Kidney (tissue), 14 donors: ENCODE results near the gene CHST3. TPM values are rescaled to one million over a fixed set of nuclear protein-coding genes. Genes with fewer than 3 reads are reported as not detected.

Source experiments
- DNase-seq, 5 donors: peaks; one replicate each; pipeline ENCODE4 v3.0.0-alpha.2; 2013 to 2020
- FAIRE-seq: peaks from 2 replicates; lab custom pipeline; 2012; peaks lifted over from hg19 to GRCh38; lab: Jason Lieb, UNC
- H3K27ac ChIP-seq, 2 donors: one replicate each; pipeline ENCODE4 v1.7.0; 2013; ENCODE audit warnings: low read depth in 2 of 2, low read length in 2 of 2, inconsistent platforms in 1 of 2
- H3K27me3 ChIP-seq: one replicate; pipeline ENCODE4 v1.7.1; 2013; ENCODE audit warnings: low read length, inconsistent platforms; ENCODE audit not compliant: control insufficient read depth, insufficient read depth
- H3K36me3 ChIP-seq, 3 donors: one replicate each; pipeline versions ENCODE4 v1.7.0 to v1.7.1; 2013; ENCODE audit warnings: low read length in 3 of 3, control low read depth in 1 of 3, inconsistent platforms in 1 of 3; ENCODE audit not compliant: insufficient read depth in 3 of 3, control insufficient read depth in 2 of 3
- H3K4me1 ChIP-seq, 3 donors: one replicate each; pipeline versions ENCODE4 v1.7.0 to v1.7.1; 2013; ENCODE audit warnings: low read length in 3 of 3, inconsistent platforms in 1 of 3, low read depth in 1 of 3; ENCODE audit not compliant: control insufficient read depth in 2 of 3, insufficient read depth in 2 of 3
- H3K4me3 ChIP-seq, 3 donors: one replicate each; pipeline versions ENCODE4 v1.7.0 to v1.8.1; 2013; ENCODE audit warnings: low read length in 3 of 3, control low read depth in 1 of 3, inconsistent platforms in 1 of 3
- H3K9ac ChIP-seq, 3 donors: one replicate each; pipeline versions ENCODE4 v1.7.0 to v1.7.1; 2013; ENCODE audit warnings: low read length in 3 of 3, control low read depth in 1 of 3, inconsistent platforms in 1 of 3
- H3K9me3 ChIP-seq, 3 donors: one replicate each; pipeline versions ENCODE4 v1.7.0 to v1.7.1; 2013; ENCODE audit warnings: low read length in 3 of 3, control low read depth in 1 of 3, inconsistent platforms in 1 of 3; ENCODE audit not compliant: control insufficient read depth in 2 of 3, insufficient read depth in 1 of 3
- CTCF ChIP-seq: IDR thresholded peaks from 3 replicates; pipeline ENCODE4 v1.5.1; 2012; ENCODE audit warnings: mild to moderate bottlenecking, moderate library complexity, borderline replicate concordance; ENCODE audit not compliant: insufficient read depth; ENCODE audit errors: extremely low read depth
- intact Hi-C: fragments of 100-400 bp; cut with DNase I; formaldehyde crosslinking; loops from one replicate; pipeline ENCODE4 v1.11.1; 2022
- polyA plus RNA-seq: library from polyadenylated mRNA; stranded (reverse); fragments of 350-450 nt; fragmentation: Illumina TruSeq; extraction: RNeasy Lipid Tissue Mini Kit (QIAGEN cat#74804); gene quantifications from one replicate; pipeline ENCODE4 v1.2.3, GENCODE V29; 2014; ENCODE audit warnings: low read depth, low replicate concordance; ENCODE audit not compliant: insufficient read depth
- total RNA-seq: library from RNA; stranded (reverse); fragmentation: NEBNext Ultra II Directional; extraction: Animal tissue kit (Norgen Biotek cat#: 25700); gene quantifications from one replicate; pipeline ENCODE4 v1.2.1, GENCODE V29; 2021
- donor health status: control.
- donor health status: control.
- donor health status: control.
- donor health status: control.
- donor health status: control.
- donor health status: DM: yes; HTN: yes; CAD: no.
- donor health status: Normal renal cell carcinoma (clear cell type).

CHST3 gene
- total and polyA plus RNA-seq, 2 donors from 2014 or later, result 9.1 to 31.5 TPM

GRCh38 chr10:72019085-72019876 is 55.1 kb downstream of the CHST3 start:
- H3K4me1 ChIP-seq, result peaks cover 0 to 17% (median 7%) of the 10 kb centered on the region in 3 donors
- FAIRE-seq, result no peak
- no peak for TF ChIP-seq CTCF

GRCh38 chr10:72020914-72021809 is 57.0 kb downstream of the CHST3 start:
- no peak overlapping the region for H3K4me3 ChIP-seq
- H3K9ac ChIP-seq, result no peak overlapping the region
- TF ChIP-seq CTCF, result no peak
- H3K9me3 ChIP-seq, result no peaks in the 10 kb centered on the region
- intact Hi-C loops, result no loop called here
- H3K4me1 ChIP-seq, result peaks cover 0 to 17% (median 7%) of the 10 kb centered on the region in 3 donors
- DNase-seq, result peak in 1 of 5 donors; percentile 51
- FAIRE-seq, result no peak
- no peaks in the 10 kb centered on the region for H3K27me3 ChIP-seq
- H3K27ac ChIP-seq, result peak overlapping the region in 1 of 2 donors; percentile 41
- no peaks in the 10 kb centered on the region for H3K36me3 ChIP-seq

More at GRCh38 chr10:72019085-72019876, 55.1 kb downstream of the CHST3 start:
- no peak overlapping the region for H3K9ac ChIP-seq
- H3K27me3 ChIP-seq, result no peaks in the 10 kb centered on the region
- no peaks in the 10 kb centered on the region for H3K9me3 ChIP-seq
- intact Hi-C loops, result no loop called here
- no peak overlapping the region for H3K4me3 ChIP-seq
- no peak overlapping the region for H3K27ac ChIP-seq
- H3K36me3 ChIP-seq, result no peaks in the 10 kb centered on the region
- DNase-seq, result no peak

- Histone ChIP-seq H3K9ac (no peak overlapping the region), H3K9me3 (no peaks in the 10 kb centered on the region), H3K4me1 (peaks cover 0 to 11% (median 3%) of the 10 kb centered on the region in 3 donors), H3K36me3 (no peaks in the 10 kb centered on the region), H3K27ac (no peak overlapping the region), H3K4me3 (no peak overlapping the region), H3K27me3 (no peaks in the 10 kb centered on the region)
- no peak for TF ChIP-seq CTCF
- DNase-seq, result no peak
- no peak for FAIRE-seq
- intact Hi-C loops, result no loop called here
Observed at GRCh38 chr10:72022228-72022627, 58.0 kb downstream of the CHST3 start.
